Esophagus muscularis mucosa (tissue), 4 donors: ENCODE results near the gene NAT8.
"Not testable (repeated sequence)": the region's sequence is repeated elsewhere in the genome, so short reads cannot be mapped to it uniquely, and the experiment has no call there.

ENCODE experiments used
- CTCF ChIP-seq, 3 experiments: fragments of 200-600 bp in 2 of 3; fragments of 450-650 bp in 1 of 3; sonication (generic) in 2 of 3; IDR thresholded peaks; one replicate each; pipeline ENCODE4 v1.5.1; 2017 to 2019; ENCODE audit warnings: antibody characterized with exemption in 3 of 3, mild to moderate bottlenecking in 2 of 3, moderate library complexity in 1 of 3
- EP300 ChIP-seq: sonication (generic); formaldehyde crosslinking; IDR thresholded peaks from one replicate; pipeline ENCODE4 v1.6.1; 2017; ENCODE audit warnings: antibody characterized with exemption
- POLR2A ChIP-seq: fragments of 450-650 bp; IDR thresholded peaks from one replicate; pipeline ENCODE4 v1.6.1; 2017; ENCODE audit warnings: antibody characterized with exemption, moderate library complexity, mild to moderate bottlenecking, low read depth
- POLR2AphosphoS5 ChIP-seq, 2 donors: sonication (generic); formaldehyde crosslinking; IDR thresholded peaks; one replicate each; pipeline ENCODE4 v1.6.1; 2017; ENCODE audit warnings: antibody characterized with exemption in 2 of 2

- TF ChIP-seq POLR2A; EP300; POLR2AphosphoS5 (IDR thresholded peaks at IDR 0.05): not testable (repeated sequence)
- peak in 1 of 3 experiments; percentile 4 for TF ChIP-seq CTCF (IDR thresholded peaks at IDR 0.05)
Observed at GRCh38 chr2:73684905-73685304, 42.7 kb upstream of the NAT8 start.
